ENCODE results near the gene CRB3.

The CRB3 gene

GRCh38 chr19:6466526-6467248, 2.6 kb downstream of the CRB3 start:
- Histone ChIP-seq H4K20me1 (ENCODE audit: insufficient read depth) (no peaks in the 10 kb centered on the region), H3K9ac (no peak overlapping the region), H3K4me2 (no peak overlapping the region), H3K27me3 (ENCODE audit: insufficient read depth, low read depth) (peaks cover 26% of the 10 kb centered on the region; the same call in 1 of the 2 replicates), H2AFZ (ENCODE audit: low read depth) (no peak overlapping the region), H3K27ac (no peak overlapping the region), H3K79me2 (ENCODE audit: insufficient read depth, low read depth) (no peaks in the 10 kb centered on the region), H3K4me1 (ENCODE audit: low read depth, poor library complexity, severe bottlenecking) (no peaks in the 10 kb centered on the region), H3K36me3 (ENCODE audit: insufficient read depth) (no peaks in the 10 kb centered on the region), H3K4me3 (IDR thresholded peaks at IDR 0.05; ENCODE audit: insufficient read depth, low read depth, low read length) (no peak overlapping the region)
- TF ChIP-seq, protein P1, sequence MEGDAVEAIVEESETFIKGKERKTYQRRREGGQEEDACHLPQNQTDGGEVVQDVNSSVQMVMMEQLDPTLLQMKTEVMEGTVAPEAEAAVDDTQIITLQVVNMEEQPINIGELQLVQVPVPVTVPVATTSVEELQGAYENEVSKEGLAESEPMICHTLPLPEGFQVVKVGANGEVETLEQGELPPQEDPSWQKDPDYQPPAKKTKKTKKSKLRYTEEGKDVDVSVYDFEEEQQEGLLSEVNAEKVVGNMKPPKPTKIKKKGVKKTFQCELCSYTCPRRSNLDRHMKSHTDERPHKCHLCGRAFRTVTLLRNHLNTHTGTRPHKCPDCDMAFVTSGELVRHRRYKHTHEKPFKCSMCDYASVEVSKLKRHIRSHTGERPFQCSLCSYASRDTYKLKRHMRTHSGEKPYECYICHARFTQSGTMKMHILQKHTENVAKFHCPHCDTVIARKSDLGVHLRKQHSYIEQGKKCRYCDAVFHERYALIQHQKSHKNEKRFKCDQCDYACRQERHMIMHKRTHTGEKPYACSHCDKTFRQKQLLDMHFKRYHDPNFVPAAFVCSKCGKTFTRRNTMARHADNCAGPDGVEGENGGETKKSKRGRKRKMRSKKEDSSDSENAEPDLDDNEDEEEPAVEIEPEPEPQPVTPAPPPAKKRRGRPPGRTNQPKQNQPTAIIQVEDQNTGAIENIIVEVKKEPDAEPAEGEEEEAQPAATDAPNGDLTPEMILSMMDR (conservative IDR thresholded peaks at IDR 0.05; ENCODE audit: low read depth, low read length), result no peak

GRCh38 chr19:6467384-6467783, 3.3 kb downstream of the CRB3 start:
- Histone ChIP-seq H3K4me3 (IDR thresholded peaks at IDR 0.05; ENCODE audit: insufficient read depth, low read depth, low read length) (no peak overlapping the region), H3K4me1 (ENCODE audit: low read depth, poor library complexity, severe bottlenecking) (no peaks in the 10 kb centered on the region), H4K20me1 (ENCODE audit: insufficient read depth) (no peaks in the 10 kb centered on the region), H3K79me2 (ENCODE audit: insufficient read depth, low read depth) (no peaks in the 10 kb centered on the region), H2AFZ (ENCODE audit: low read depth) (no peak overlapping the region), H3K27ac (no peak overlapping the region), H3K36me3 (ENCODE audit: insufficient read depth) (no peaks in the 10 kb centered on the region), H3K9ac (no peak overlapping the region), H3K4me2 (no peak overlapping the region), H3K27me3 (ENCODE audit: insufficient read depth, low read depth) (peaks cover 26% of the 10 kb centered on the region; the same call in 1 of the 2 replicates)
- TF ChIP-seq, protein P1 (conservative IDR thresholded peaks at IDR 0.05; ENCODE audit: low read depth, low read length), result no peak

GRCh38 chr19:6470173-6470572, 6.1 kb downstream of the CRB3 start:
- no peak overlapping the region for H3K4me2 ChIP-seq
- no peaks in the 10 kb centered on the region for H3K4me1 ChIP-seq (ENCODE audit: low read depth, poor library complexity, severe bottlenecking)
- no peak overlapping the region for H2AFZ ChIP-seq (ENCODE audit: low read depth)
- H4K20me1 ChIP-seq (ENCODE audit: insufficient read depth), result no peaks in the 10 kb centered on the region
- H3K79me2 ChIP-seq (ENCODE audit: insufficient read depth, low read depth), result no peaks in the 10 kb centered on the region
- H3K9ac ChIP-seq, result no peak overlapping the region
- peaks cover 26% of the 10 kb centered on the region; the same call in 1 of the 2 replicates for H3K27me3 ChIP-seq (ENCODE audit: insufficient read depth, low read depth)
- H3K4me3 ChIP-seq (IDR thresholded peaks at IDR 0.05; ENCODE audit: insufficient read depth, low read depth, low read length), result no peak overlapping the region
- TF ChIP-seq, protein P1 (conservative IDR thresholded peaks at IDR 0.05; ENCODE audit: low read depth, low read length), result no peak
- H3K27ac ChIP-seq, result no peak overlapping the region
- no peaks in the 10 kb centered on the region for H3K36me3 ChIP-seq (ENCODE audit: insufficient read depth)

DNA sequence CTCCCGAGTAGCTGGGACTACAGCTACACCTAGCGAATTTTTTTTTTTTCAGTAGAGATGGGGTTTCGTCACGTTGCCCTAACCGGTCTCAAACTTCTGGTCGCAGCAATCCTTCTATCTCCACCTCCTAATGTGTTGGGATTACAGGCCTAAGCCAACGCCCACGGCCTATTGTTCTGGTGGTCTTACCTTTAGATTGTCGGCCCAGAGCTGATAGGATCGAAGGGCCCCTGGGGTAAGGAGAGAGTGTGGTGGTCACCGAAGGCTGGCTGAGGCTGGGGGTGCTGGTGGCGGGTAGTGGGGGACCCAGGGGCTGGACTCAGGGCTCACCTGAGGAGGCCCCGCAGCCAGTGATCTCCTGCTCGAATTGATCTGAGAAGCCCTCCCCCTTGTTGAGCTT, 7.0 kb downstream of the CRB3 start:
- no peak overlapping the region for H2AFZ ChIP-seq (ENCODE audit: low read depth)
- no peaks in the 10 kb centered on the region for H3K79me2 ChIP-seq (ENCODE audit: insufficient read depth, low read depth)
- H3K4me3 ChIP-seq (IDR thresholded peaks at IDR 0.05; ENCODE audit: insufficient read depth, low read depth, low read length), result no peak overlapping the region
- peaks cover 26% of the 10 kb centered on the region; the same call in 1 of the 2 replicates for H3K27me3 ChIP-seq (ENCODE audit: insufficient read depth, low read depth)
- H3K27ac ChIP-seq, result no peak overlapping the region
- H3K36me3 ChIP-seq (ENCODE audit: insufficient read depth), result no peaks in the 10 kb centered on the region
- no peaks in the 10 kb centered on the region for H3K4me1 ChIP-seq (ENCODE audit: low read depth, poor library complexity, severe bottlenecking)
- no peaks in the 10 kb centered on the region for H4K20me1 ChIP-seq (ENCODE audit: insufficient read depth)
- no peak overlapping the region for H3K4me2 ChIP-seq
- H3K9ac ChIP-seq, result no peak overlapping the region
- TF ChIP-seq, protein P1 (conservative IDR thresholded peaks at IDR 0.05; ENCODE audit: low read depth, low read length), result no peak
